ENCODE results near the gene SH3PXD2B.

DNA sequence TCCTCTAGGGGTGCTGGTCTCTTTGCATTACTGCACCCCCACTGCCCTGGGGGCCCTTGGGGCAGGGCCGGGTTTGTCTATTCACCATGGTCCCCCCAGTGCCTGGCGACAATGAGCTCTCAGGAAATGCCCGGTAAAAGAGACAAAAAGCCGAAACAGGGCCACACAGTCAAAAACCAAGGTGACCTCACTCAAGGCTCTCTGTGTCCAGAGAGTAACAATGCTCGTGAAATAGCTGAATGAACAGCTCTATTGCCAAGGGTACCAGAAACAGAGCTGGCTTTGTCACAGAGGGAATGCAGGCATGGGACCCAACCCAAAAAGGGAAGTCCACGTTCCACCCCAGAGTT is 16.0 kb downstream of the SH3PXD2B start:
- TF ChIP-seq, protein P1, sequence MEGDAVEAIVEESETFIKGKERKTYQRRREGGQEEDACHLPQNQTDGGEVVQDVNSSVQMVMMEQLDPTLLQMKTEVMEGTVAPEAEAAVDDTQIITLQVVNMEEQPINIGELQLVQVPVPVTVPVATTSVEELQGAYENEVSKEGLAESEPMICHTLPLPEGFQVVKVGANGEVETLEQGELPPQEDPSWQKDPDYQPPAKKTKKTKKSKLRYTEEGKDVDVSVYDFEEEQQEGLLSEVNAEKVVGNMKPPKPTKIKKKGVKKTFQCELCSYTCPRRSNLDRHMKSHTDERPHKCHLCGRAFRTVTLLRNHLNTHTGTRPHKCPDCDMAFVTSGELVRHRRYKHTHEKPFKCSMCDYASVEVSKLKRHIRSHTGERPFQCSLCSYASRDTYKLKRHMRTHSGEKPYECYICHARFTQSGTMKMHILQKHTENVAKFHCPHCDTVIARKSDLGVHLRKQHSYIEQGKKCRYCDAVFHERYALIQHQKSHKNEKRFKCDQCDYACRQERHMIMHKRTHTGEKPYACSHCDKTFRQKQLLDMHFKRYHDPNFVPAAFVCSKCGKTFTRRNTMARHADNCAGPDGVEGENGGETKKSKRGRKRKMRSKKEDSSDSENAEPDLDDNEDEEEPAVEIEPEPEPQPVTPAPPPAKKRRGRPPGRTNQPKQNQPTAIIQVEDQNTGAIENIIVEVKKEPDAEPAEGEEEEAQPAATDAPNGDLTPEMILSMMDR (IDR thresholded peaks at IDR 0.05; ENCODE audit: low read depth, low read length, poor library complexity, severe bottlenecking) = no peak
- TF ChIP-seq EZH2phosphoT487 (IDR thresholded peaks at IDR 0.05; ENCODE audit: borderline replicate concordance, low read length) = no peak
